ENCODE results near the gene FGF6.
"Not testable (repeated sequence)": the region's sequence is repeated elsewhere in the genome, so short reads cannot be mapped to it uniquely, and the experiment has no call there.

Gene FGF6

GRCh38 chr12:4421590-4422031 is 24.0 kb downstream of the FGF6 start:
- Histone ChIP-seq H3K4me1 (ENCODE audit: control insufficient read depth, insufficient read depth, low read length) (peaks cover 11% of the 10 kb centered on the region), H3K27me3 (ENCODE audit: control insufficient read depth, insufficient read depth, low read length, poor library complexity, severe bottlenecking) (no peaks in the 10 kb centered on the region), H3K36me3 (ENCODE audit: control insufficient read depth, insufficient read depth, low read length) (no peaks in the 10 kb centered on the region), H3K4me3 (ENCODE audit: insufficient read depth, low read depth, low read length) (no peak overlapping the region), H3K9me3 (ENCODE audit: control insufficient read depth, low read length) (no peaks in the 10 kb centered on the region), H3K27ac (ENCODE audit: insufficient read depth, low read depth, low read length, poor library complexity, severe bottlenecking) (no peak overlapping the region)
- WGBS, 2 experiments: 19 to 31% methylated on average over 3 to 4 of the region's 4 CpGs

GRCh38 chr12:4420138-4420670 is 25.4 kb downstream of the FGF6 start:
- no peak overlapping the region for H3K4me3 ChIP-seq (ENCODE audit: insufficient read depth, low read depth, low read length)
- no peak overlapping the region for H3K27ac ChIP-seq (ENCODE audit: insufficient read depth, low read depth, low read length, poor library complexity, severe bottlenecking)
- no peaks in the 10 kb centered on the region for H3K27me3 ChIP-seq (ENCODE audit: control insufficient read depth, insufficient read depth, low read length, poor library complexity, severe bottlenecking)
- no peaks in the 10 kb centered on the region for H3K9me3 ChIP-seq (ENCODE audit: control insufficient read depth, low read length)
- peaks cover 16% of the 10 kb centered on the region for H3K4me1 ChIP-seq (ENCODE audit: control insufficient read depth, insufficient read depth, low read length)
- no peaks in the 10 kb centered on the region for H3K36me3 ChIP-seq (ENCODE audit: control insufficient read depth, insufficient read depth, low read length)
- WGBS, 2 experiments: 97% methylated on average over 4 to 5 of the region's 5 CpGs

- Histone ChIP-seq H3K27ac (ENCODE audit: insufficient read depth, low read depth, low read length, poor library complexity, severe bottlenecking) (no peak overlapping the region), H3K27me3 (ENCODE audit: control insufficient read depth, insufficient read depth, low read length, poor library complexity, severe bottlenecking) (no peaks in the 10 kb centered on the region), H3K9me3 (ENCODE audit: control insufficient read depth, low read length) (no peaks in the 10 kb centered on the region), H3K4me3 (ENCODE audit: insufficient read depth, low read depth, low read length) (no peak overlapping the region), H3K36me3 (ENCODE audit: control insufficient read depth, insufficient read depth, low read length) (no peaks in the 10 kb centered on the region), H3K4me1 (ENCODE audit: control insufficient read depth, insufficient read depth, low read length) (peaks cover 16% of the 10 kb centered on the region)
- WGBS, 2 experiments: 93 to 98% methylated on average over 5 of the region's 5 CpGs
These were observed 26.7 kb downstream of the FGF6 start for GRCh38 chr12:4418913-4419312.

GRCh38 chr12:4417936-4418335 is 27.7 kb downstream of the FGF6 start:
- 64 to 67% methylated on average over 4 to 5 of the region's 5 CpGs for WGBS, 2 experiments
- Histone ChIP-seq H3K36me3 (ENCODE audit: control insufficient read depth, insufficient read depth, low read length) (no peaks in the 10 kb centered on the region), H3K4me1 (ENCODE audit: control insufficient read depth, insufficient read depth, low read length) (peaks cover 16% of the 10 kb centered on the region), H3K9me3 (ENCODE audit: control insufficient read depth, low read length) (no peaks in the 10 kb centered on the region), H3K27me3 (ENCODE audit: control insufficient read depth, insufficient read depth, low read length, poor library complexity, severe bottlenecking) (no peaks in the 10 kb centered on the region), H3K27ac (ENCODE audit: insufficient read depth, low read depth, low read length, poor library complexity, severe bottlenecking) (no peak overlapping the region), H3K4me3 (ENCODE audit: insufficient read depth, low read depth, low read length) (no peak overlapping the region)

- H3K4me1 ChIP-seq (ENCODE audit: control insufficient read depth, insufficient read depth, low read length): peaks cover 16% of the 10 kb centered on the region
- no peak overlapping the region for H3K27ac ChIP-seq (ENCODE audit: insufficient read depth, low read depth, low read length, poor library complexity, severe bottlenecking)
- WGBS, 2 experiments: 27 to 44% methylated on average over 4 to 6 of the region's 6 CpGs
- H3K4me3 ChIP-seq (ENCODE audit: insufficient read depth, low read depth, low read length): no peak overlapping the region
- no peaks in the 10 kb centered on the region for H3K9me3 ChIP-seq (ENCODE audit: control insufficient read depth, low read length)
- no peaks in the 10 kb centered on the region for H3K36me3 ChIP-seq (ENCODE audit: control insufficient read depth, insufficient read depth, low read length)
- H3K27me3 ChIP-seq (ENCODE audit: control insufficient read depth, insufficient read depth, low read length, poor library complexity, severe bottlenecking): no peaks in the 10 kb centered on the region
These were observed 28.2 kb downstream of the FGF6 start for GRCh38 chr12:4417455-4417854.

GRCh38 chr12:4416276-4416675 is 29.3 kb downstream of the FGF6 start:
- 91 to 95% methylated on average over 8 of the region's 8 CpGs for WGBS, 2 experiments
- H3K27me3 ChIP-seq (ENCODE audit: control insufficient read depth, insufficient read depth, low read length, poor library complexity, severe bottlenecking): no peaks in the 10 kb centered on the region
- no peak overlapping the region for H3K27ac ChIP-seq (ENCODE audit: insufficient read depth, low read depth, low read length, poor library complexity, severe bottlenecking)
- H3K4me1 ChIP-seq (ENCODE audit: control insufficient read depth, insufficient read depth, low read length): peaks cover 16% of the 10 kb centered on the region
- no peaks in the 10 kb centered on the region for H3K36me3 ChIP-seq (ENCODE audit: control insufficient read depth, insufficient read depth, low read length)
- H3K4me3 ChIP-seq (ENCODE audit: insufficient read depth, low read depth, low read length): no peak overlapping the region
- H3K9me3 ChIP-seq (ENCODE audit: control insufficient read depth, low read length): no peaks in the 10 kb centered on the region

GRCh38 chr12:4412465-4412864 is 33.1 kb downstream of the FGF6 start:
- Histone ChIP-seq H3K27ac (ENCODE audit: insufficient read depth, low read depth, low read length, poor library complexity, severe bottlenecking) (no peak overlapping the region), H3K27me3 (ENCODE audit: control insufficient read depth, insufficient read depth, low read length, poor library complexity, severe bottlenecking) (no peaks in the 10 kb centered on the region), H3K36me3 (ENCODE audit: control insufficient read depth, insufficient read depth, low read length) (no peaks in the 10 kb centered on the region), H3K4me1 (ENCODE audit: control insufficient read depth, insufficient read depth, low read length) (peaks cover 11% of the 10 kb centered on the region), H3K4me3 (ENCODE audit: insufficient read depth, low read depth, low read length) (no peak overlapping the region), H3K9me3 (ENCODE audit: control insufficient read depth, low read length) (no peaks in the 10 kb centered on the region)
- 95 to 100% methylated on average over 1 of the region's 1 CpG for WGBS, 2 experiments

- H3K36me3 ChIP-seq (ENCODE audit: control insufficient read depth, insufficient read depth, low read length): no peaks in the 10 kb centered on the region
- H3K4me3 ChIP-seq (ENCODE audit: insufficient read depth, low read depth, low read length): no peak overlapping the region
- H3K27ac ChIP-seq (ENCODE audit: insufficient read depth, low read depth, low read length, poor library complexity, severe bottlenecking): no peak overlapping the region
- peaks cover 7% of the 10 kb centered on the region for H3K4me1 ChIP-seq (ENCODE audit: control insufficient read depth, insufficient read depth, low read length)
- no peaks in the 10 kb centered on the region for H3K9me3 ChIP-seq (ENCODE audit: control insufficient read depth, low read length)
- 94 to 95% methylated on average over 3 of the region's 3 CpGs for WGBS, 2 experiments
- no peaks in the 10 kb centered on the region for H3K27me3 ChIP-seq (ENCODE audit: control insufficient read depth, insufficient read depth, low read length, poor library complexity, severe bottlenecking)
These were observed 33.6 kb downstream of the FGF6 start for GRCh38 chr12:4412056-4412455.

- WGBS, 2 experiments: 92 to 94% methylated on average over 3 of the region's 3 CpGs
- Histone ChIP-seq H3K36me3 (ENCODE audit: control insufficient read depth, insufficient read depth, low read length) (no peaks in the 10 kb centered on the region), H3K27ac (ENCODE audit: insufficient read depth, low read depth, low read length, poor library complexity, severe bottlenecking) (no peak overlapping the region), H3K4me3 (ENCODE audit: insufficient read depth, low read depth, low read length) (no peak overlapping the region), H3K4me1 (ENCODE audit: control insufficient read depth, insufficient read depth, low read length) (no peaks in the 10 kb centered on the region), H3K9me3 (ENCODE audit: control insufficient read depth, low read length) (no peaks in the 10 kb centered on the region), H3K27me3 (ENCODE audit: control insufficient read depth, insufficient read depth, low read length, poor library complexity, severe bottlenecking) (no peaks in the 10 kb centered on the region)
These were observed 38.5 kb downstream of the FGF6 start for GRCh38 chr12:4407136-4407535.

- H3K27ac ChIP-seq (ENCODE audit: insufficient read depth, low read depth, low read length, poor library complexity, severe bottlenecking); H3K4me1 ChIP-seq (ENCODE audit: control insufficient read depth, insufficient read depth, low read length); H3K36me3 ChIP-seq (ENCODE audit: control insufficient read depth, insufficient read depth, low read length); H3K27me3 ChIP-seq (ENCODE audit: control insufficient read depth, insufficient read depth, low read length, poor library complexity, severe bottlenecking); H3K4me3 ChIP-seq (ENCODE audit: insufficient read depth, low read depth, low read length); H3K9me3 ChIP-seq (ENCODE audit: control insufficient read depth, low read length): not testable (repeated sequence)
- WGBS, 2 experiments: 94 to 96% methylated on average over 8 of the region's 8 CpGs
These were observed 40.6 kb downstream of the FGF6 start for GRCh38 chr12:4404877-4405637.
